ENCODE results near the gene LCE1C.

LCE1C gene, protein sequence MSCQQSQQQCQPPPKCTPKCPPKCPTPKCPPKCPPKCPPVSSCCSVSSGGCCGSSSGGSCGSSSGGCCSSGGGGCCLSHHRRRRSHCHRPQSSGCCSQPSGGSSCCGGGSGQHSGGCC

GRCh38 chr1:152806576-152806975 lies at the start of gene LCE1C:
TSS of gene LCE1C (minus strand) at chr1:152806651. CDS start at chr1:152805478, 1,173 bp downstream.
- DNase-seq, result no peak

DNA sequence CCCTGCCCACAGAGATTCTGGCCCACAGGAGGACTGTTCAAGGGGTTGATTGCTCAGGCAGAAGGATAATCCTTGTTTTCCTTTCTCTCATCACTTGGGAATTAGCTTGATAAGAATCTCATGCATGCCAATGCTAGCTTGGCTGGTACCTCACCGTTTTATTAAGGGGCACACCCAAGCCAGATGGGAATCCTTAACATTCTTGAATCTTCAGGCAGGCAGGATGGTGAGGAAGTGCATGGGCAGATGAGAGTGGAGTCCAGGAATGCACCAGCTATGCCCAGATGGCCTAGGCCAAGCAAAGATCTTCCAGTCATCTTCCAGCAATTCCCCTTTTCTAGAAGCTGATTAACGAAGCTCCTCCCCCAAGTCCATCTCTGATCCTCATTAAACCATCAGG lies 49.2 kb upstream of the LCE1C start:
- no peak for DNase-seq

DNA sequence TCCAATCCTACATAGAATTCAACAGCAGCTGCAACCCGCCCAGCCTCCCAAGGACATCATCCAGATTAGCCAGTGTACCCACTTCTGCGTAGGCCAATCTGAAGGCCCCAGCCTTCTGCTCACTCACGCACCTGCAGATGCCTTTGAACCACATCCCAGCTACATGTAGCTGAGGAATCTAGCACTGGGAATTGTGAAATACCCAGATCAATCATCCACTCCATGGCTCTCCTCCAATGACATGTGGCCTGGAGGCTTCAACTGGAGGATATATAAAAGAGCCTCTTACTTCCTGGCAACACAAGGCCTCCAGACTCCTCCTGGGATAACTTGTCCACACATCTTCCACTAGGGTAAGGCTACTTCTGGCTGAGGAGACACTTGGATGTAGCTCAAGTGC lies 36.1 kb upstream of the LCE1C start, which contains the start of gene LCE6A:
LCE6A (plus strand) TSS at position 301 of the 400 bp plus-strand sequence. CDS start 665 bp downstream, outside the sequence.
- DNase-seq, result no peak

DNA sequence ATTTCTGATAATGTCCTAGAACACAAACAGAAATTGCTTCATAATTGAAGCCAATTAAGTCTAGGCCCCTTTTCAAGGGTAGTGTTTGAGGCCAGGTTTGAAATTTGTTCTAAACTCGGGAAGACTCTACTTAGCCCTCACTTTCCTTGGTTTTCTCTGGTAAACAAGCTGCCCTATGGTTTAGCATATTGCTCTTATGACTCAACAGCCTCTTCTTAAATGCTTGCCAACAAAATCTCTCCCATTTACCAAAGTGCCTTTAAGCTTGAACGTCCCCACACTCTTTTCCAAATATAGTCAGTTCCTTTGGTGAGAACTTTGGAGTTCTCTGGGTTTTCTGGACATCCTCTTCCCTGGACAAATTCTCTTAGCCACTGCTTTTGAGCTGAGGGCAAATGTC lies 30.4 kb upstream of the LCE1C start:
- no peak for DNase-seq

GRCh38 chr1:152827173-152827572 lies 20.7 kb upstream of the LCE1C start, which contains the start of gene LCE1A:
TSS of gene LCE1A (plus strand) at chr1:152827473. CDS start at chr1:152827473, 0 bp downstream.
- no peak for DNase-seq

DNA sequence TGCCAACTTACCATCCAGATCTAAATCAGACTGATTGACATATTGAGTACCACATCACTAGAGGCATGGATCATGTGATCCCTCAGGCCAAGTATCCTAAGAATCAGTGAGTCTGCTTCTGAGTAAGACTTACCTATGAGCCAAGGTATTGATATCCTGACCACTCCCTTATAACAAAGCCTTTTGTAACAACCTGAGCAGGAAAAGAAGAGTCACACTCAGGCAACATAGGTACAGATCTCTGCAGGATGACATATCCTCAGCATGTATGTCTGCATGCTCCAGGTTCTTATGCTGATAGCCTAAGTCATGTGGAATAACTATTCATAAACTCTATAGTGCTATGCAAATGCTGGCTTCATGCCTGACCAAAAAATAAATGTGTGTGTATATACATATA lies 18.5 kb upstream of the LCE1C start:
- DNase-seq, result no peak

GRCh38 chr1:152823294-152823693 lies 16.8 kb upstream of the LCE1C start:
- DNase-seq, result no peak

GRCh38 chr1:152817309-152817708 lies 10.9 kb upstream of the LCE1C start:
- no peak for DNase-seq

DNA sequence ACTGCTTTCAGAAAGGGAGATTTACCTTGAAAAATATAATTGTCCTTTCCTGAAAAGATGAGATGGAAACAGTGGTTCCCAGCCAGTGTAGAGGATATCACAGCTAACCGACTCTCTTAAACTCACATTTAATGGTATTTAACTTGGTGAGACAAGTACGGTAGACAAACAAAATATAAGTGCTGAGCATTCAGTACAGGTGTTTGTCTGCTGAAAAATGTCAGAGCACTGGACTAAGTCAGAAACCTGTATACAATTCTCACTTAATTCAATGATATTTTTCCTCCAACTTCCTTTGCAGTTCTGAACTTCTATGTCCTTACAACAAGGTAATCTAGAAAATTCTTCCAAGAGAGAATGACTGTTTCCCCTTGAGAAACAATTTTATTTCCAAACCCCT lies 5.2 kb upstream of the LCE1C start, which contains the start of gene LCE1B:
LCE1B (plus strand) TSS at position 301 of the 400 bp plus-strand sequence. CDS start 476 bp downstream, outside the sequence.
- no peak for DNase-seq

DNA sequence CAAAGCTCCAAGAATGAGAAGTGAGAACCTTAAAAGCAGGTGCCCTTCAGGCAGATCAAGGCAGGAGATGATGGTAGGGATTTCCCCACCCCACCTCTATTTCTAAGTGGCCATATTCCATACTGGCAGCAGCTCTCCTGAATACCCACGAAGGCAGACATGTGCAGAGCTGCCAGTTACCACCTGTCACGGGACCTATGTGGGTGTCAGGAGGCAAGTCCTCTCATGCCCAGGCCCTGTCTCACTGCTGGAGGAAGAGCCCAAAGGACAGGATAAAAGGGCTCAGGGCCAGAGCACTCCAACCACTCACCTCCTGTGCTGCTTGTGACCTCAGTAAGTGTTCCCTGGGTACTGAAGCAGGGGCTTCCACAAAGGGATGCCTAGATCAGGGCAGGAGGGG lies 4.6 kb upstream of the LCE1C start:
- no peak for DNase-seq

- no peak for DNase-seq
These were observed 5.1 kb downstream of the LCE1C start for GRCh38 chr1:152801333-152801732.

- no peak for DNase-seq
These were observed 10.0 kb downstream of the LCE1C start, which contains the start of gene LCE1D for GRCh38 chr1:152796421-152796820. TSS of gene LCE1D (plus strand) at chr1:152796721. CDS start at chr1:152797795, 1,074 bp downstream.

DNA sequence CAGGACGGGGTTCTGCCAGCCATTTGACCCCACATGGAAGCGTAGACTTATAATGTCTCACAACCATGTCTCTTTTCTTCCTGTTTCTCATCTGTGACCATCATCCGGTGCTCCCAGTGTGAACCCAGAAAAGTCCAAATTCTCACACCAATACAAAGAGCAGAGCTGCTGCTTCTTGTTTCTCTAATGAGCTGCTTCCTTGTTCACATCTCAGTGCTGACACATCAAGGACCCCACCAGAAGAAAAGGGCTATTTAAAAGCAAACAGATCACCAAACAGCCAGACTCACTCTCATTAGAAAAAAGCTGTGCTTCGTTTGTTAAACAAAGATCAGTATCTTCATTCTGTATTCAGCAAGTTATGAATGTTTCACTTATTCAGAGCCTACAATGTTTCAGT lies 10.8 kb downstream of the LCE1C start:
- no peak for DNase-seq

GRCh38 chr1:152786077-152786476 lies 20.4 kb downstream of the LCE1C start, which contains the start of gene LCE1E:
TSS of gene LCE1E (plus strand) at chr1:152786257. CDS start at chr1:152787300, 1,043 bp downstream.
- DNase-seq, result no peak

DNA sequence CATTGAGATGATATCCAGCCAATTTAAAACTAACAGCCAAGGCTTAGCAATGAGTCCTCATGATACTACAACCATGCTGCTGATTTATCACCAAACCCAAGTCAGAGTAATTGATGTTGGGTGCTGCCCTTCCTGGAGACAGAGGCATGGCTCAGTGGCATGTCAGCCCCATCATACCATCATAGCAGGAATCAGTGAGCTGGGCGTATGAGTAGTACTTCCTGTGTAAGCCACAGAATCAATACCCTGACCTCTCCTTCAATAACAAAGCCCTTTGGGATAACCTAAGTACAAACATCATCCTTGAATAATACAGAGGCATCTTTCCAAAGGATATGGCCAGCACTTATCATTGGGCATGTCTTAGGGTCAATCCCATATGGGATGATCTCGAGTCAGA lies 23.4 kb downstream of the LCE1C start:
- peak; percentile 10 for DNase-seq

- DNase-seq, result peak; percentile 6
These were observed 28.8 kb downstream of the LCE1C start for GRCh38 chr1:152777510-152778137.

GRCh38 chr1:152776361-152776760 lies 30.1 kb downstream of the LCE1C start:
- no peak for DNase-seq

DNA sequence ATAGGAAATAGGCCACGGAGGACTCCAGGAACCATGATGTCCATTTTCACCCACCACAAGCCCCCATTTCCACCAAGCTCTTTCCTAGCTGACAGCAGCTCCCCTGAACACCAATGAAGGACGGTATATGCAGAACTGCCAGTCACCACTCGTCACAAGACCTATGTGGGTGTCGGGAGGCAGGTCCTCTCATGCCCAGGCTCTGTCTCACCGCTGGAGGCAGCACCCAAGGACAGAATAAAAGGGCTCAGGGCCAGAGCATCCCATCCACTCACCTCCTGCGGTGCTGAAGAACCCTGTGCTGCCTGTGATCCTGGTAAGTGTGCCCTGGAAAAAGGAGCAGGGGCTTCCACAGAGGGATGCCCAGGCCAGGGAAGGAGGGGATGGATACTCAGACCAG lies 31.6 kb downstream of the LCE1C start, which contains the start of gene LCE1F:
LCE1F (plus strand) TSS at position 266 of the 400 bp plus-strand sequence. CDS start 1,232 bp downstream, outside the sequence.
- no peak for DNase-seq

- no peak for DNase-seq
These were observed 36.0 kb downstream of the LCE1C start for GRCh38 chr1:152770411-152770810.

DNA sequence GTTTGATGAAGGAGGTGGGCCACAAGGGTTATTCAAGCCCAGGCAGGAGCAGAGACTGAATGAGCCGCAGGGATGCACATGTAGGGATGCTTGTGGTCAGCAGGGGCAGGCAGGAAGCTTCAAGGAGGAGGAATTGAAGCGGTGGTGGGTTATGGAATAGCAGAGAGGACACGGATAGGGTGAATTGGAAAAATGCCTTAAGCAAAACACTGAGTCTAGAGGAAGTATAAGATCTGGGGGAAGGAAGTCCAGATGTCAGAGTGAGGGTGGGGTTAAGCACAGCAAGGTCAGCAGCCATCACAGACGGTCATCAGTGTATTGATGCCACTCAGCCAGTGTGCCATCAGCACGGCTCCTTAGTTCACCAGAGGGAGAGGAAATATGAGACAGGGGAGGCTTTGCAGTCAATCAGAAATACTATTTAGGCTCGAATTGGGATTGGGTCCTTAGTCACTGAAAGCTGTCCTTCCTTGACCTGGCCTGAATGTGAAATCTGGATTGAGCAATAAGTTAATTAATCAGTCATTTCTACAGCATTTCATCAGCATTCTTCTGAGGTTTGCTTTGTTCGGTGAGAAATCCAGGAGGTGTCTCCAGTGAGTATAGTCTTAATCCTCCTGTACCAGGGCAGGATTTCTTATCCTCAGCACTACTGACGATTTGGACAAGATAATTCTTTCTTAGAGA lies 37.5 kb downstream of the LCE1C start:
- no peak for DNase-seq

DNA sequence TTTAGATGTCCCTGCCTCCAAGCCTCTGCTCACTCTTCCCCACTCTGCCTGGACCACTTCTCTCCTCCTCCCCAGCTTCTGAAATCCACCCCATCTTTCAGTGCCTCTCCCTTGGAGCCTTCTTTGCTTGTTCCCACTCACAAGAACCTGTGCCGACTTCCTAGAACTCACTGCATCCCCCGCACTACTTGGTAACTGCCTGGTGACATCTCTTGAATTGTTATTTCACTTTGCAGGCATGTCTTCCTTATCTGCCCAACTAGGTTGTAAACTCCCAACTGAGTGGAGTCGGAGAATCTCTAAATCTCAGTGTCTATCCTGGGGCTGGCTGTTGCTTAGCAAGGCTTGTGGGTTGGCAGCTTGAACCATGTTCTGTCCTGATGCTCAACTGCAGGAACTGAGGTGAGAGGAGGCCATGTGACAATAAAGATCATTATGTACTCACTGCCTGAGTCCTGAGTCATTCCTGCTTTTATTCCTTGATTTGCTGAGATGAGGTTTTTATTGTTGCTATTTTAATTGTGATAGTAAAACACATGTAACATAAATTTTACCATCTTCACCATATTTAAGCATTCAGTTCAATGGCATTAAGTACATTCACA lies 44.7 kb downstream of the LCE1C start:
- DNase-seq, result no peak

DNA sequence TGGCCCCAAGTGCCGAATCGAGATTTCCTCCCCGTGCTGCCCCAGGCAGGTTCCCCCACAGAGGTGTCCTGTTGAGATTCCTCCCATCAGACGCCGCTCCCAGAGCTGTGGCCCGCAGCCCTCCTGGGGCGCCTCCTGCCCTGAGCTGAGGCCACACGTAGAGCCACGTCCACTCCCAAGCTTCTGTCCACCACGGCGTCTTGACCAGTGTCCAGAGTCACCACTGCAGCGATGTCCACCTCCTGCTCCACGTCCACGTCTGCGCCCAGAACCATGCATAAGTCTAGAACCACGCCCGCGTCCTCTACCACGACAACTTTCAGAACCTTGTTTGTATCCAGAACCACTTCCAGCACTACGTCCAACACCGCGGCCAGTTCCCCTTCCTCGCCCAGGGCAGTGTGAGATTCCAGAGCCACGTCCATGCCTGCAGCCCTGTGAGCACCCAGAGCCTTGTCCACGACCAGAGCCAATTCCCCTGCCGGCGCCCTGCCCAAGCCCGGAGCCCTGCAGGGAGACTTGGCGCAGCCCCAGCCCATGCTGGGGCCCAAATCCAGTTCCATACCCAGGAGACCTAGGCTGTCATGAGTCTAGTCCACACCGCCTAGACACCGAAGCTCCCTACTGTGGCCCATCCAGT lies 45.8 kb downstream of the LCE1C start:
- no peak for DNase-seq

All from activated CD4-positive, alpha-beta T cell treated with anti-CD3 and anti-CD28 coated beads, Interleukin-2, amount 50 U/mL, for 16 hours (primary cell).